T-helper 22 cell (primary cell): ENCODE data around the gene RFX3.

Experiments
- DNase-seq: peaks from one replicate; pipeline ENCODE4 v3.0.0-alpha.2; 2020; ENCODE audit warnings: low read depth

RFX3 gene

DNA sequence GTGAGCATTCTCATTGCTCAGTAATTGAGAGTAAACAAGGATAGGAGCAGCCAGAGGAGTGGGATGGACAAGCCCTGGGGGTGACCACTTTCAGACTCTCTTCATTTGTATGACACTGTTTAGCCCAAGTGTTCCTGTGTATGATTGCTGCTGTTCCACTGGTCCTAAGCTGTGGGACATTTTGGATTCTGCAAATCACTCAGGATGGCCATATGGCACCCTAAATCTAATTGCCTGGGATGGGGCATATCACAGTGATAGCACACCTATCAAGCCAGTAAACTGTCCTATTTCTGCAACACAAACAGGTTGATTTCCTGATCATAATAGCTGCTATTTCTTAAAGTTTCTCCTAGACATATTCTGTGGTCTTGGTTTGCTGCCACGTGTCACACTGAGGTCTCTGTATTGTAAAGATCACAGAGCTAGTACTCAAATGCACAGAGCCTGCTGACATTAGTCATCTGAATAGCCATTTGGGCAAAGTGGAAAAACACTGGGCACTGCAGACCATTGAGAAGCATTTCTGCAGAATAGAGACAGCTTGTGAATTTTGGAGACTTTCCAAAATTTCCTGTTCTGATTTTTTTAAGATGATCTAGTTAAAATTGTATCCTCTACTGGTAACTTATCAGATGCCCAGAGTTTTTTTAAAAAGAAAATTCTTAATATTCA, 320.2 kb downstream of the RFX3 start:
- no peak for DNase-seq

DNA sequence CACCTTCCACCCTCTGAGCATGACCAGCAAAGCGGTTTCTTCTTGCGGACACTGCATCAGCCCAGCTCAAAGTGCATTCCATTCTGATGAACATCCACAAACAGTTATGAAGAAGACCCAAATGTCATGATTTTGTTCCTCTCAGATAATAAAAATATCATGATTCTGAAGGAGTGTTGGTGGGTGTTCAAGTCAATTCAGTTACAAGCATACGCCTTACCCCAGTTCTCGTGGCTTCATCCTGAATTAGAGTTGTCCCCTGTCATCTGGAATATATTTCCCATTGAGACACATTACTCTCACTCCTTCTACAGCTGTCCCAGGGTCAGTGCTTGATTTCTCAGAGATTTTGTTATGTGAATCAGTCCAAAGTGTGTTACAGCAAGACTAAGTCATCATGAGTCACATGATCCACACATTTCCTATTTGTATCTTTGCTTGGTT, 325.4 kb downstream of the RFX3 start:
- DNase-seq: no peak

DNA sequence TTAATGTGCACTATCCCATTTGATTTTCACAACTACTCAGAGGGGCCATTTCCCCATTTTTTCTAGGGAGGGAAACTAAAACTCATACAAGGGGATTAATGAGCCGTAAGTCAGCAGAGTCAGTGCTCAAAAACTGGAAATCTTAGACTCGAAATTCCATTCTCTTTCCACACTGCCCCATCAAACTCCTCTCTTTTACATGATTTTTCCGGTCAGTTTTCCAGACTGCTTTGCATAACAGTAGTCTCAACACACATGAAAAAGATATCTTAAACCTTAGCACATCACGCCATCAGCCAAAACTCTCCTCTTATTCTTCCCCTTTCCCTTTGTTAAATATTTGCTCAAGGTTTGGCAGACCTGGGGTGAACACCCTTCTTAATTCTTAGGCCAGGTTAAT, 332.0 kb downstream of the RFX3 start:
- no peak for DNase-seq

DNA sequence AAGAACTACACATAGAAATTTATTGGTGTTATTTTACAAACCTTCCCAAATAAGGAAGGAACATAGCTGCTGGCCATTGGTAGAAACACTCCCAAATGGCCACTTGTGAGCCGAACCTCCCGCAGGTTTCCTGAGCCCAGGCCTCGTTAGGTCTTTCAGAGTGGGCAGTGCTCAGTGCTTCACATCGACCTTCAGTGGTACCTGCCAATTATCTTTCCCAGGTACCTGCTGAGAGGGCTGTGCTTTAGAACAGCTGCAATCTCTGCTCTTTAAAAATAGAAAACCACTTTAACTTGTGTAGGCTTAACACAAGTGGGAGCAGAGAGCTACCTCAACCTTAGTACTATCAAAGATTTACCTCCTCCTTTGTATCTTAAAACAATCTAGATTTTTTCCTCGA, 334.1 kb downstream of the RFX3 start:
- DNase-seq: no peak

DNA sequence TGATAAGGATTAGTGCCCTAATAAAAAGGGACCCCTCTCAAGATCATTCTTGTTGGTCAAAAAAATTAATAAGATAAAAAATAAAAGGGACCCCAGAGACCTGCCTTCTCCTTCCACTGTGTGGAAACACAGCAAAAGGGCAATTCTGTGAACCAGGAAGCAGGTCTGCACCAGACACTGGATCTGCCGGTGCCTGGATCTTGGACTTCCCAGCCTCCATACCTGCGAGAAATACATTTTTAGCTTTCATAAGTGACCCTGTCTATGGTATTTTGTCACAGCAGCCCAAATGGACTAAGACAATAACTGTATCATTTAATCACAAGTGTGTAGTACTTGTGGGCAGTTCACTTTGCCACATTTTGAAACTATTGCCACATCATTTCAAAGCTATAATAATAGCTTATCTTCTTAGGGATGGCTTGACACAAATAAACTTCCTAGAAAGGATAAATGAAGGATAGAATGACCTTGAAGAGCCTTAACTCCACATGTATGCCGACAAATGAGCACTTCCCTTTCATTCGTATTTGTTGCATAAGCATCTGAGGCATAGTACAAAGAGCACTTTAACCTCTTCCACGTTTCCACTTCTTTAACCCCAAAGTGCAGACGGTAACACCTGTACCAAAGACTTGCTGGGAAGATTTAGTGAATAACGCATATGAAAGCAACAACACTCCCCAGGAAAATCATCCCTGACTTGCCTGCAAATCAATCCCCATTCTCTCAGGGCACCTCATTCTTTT, 336.5 kb downstream of the RFX3 start:
- DNase-seq: no peak

DNA sequence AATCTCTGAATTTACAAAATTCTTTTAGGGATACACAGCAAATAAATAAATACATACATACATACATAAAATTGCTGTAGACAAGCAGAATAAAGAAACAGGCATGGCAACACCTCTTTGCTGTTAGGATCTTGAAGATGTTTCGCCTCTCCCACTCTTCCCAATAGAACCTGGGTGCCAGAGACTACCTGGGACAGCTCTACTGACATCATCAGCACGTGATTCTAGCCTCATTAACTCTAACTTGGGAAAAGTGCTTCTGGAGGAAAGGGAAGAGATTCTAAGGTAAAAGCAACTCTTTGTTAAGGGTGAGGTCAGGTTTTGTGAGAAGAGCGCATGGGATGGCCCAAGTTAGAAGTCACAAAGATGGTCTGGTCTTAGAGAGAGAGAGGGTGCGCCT, 339.1 kb downstream of the RFX3 start:
- no peak for DNase-seq

DNA sequence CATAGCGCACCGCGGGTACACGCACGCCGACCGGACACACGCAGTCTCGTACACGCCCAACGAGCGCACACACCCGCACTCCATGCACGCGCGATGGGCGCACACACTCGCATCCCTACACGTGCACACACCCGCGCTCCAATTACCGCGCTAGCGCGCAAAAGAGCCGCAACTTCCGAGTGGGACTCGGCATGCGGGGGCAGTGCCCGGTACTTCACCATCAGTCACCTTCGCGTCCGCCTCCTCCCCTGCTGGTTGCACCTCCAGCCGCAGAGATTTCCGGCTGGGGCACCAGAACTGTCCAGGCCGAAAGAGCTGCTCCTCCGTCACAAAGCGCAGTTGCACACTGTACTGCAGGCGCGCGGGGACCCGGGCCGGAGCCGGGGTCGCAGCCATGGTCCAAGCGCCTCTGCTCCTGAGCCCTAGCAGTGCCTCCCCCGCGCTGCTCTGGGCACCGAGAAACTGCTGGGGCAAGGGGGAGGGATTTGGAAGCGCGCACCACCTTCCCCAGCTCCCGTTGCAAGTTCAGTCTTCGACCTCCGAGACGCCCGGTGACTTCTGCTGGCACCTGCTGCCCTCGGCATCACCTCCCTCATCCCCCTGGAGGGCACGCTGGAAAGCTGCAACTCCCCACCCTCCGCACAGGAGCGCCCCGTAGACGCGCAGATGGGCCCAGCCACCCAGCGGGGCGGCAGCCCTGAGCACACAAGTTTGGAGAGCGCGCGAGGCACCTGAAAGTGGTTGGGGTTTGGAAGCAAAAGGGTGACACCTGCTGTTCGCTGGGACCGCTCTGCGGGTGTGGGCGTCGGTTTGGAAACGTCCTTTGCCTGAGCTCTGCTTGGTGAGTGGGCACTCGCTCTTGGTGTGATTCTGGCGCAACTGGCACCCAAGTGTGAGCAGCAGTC, 344.5 kb downstream of the RFX3 start:
- no peak for DNase-seq

DNA sequence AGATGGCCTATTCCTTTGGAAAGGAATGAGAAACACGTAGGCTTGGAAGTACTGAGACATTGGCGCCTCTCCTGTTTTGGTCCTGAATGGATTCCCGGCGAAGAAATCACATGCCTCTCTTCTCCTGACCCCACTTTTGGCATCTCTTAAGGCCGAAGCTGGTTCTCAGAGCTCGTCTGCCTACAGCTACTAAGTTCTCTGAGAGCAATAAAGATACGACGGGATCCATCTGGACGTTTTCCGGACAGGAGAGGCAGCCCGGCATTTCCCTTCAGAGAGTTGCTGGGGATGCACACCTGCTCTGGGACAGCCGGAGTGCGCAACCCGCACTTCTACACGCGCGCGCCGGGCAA, 345.1 kb downstream of the RFX3 start:
- DNase-seq: no peak

DNA sequence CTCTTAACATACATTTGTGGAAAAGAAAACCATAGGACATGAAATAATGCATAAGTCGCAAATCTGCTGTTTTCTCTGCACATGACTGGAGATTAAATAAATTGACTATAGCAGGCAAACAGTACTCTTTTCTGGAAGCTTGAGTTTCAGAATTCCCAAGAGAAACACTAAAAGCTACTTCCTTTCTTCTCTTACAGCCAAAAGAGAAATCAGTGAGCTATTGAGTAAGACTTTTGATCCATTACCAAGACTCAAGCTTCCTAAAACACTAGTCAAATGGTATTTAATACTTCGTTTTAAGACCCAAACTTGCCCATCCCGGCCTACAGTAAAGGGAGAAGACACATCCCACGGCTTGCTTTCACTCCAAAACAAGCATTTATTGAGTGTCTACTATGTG, 346.1 kb downstream of the RFX3 start:
- DNase-seq: no peak

DNA sequence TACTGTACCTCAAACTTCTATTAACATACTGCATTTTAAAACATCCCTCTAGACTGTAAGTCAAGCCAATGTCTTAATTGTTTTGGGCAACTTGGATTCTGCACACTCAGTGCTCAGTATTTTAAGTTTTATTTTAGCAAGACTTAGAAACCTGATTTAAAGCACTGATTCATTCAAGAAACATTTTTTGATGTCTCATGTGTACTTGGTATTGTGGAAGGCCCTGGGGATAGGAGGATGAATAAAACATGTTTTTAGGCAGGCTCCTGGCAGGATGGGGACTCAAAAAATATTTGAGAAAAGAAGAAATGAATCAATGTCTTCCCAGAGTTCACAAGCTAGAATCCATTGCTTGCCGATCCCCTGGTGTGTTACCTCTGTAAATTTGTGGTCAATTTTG, 347.9 kb downstream of the RFX3 start:
- DNase-seq: no peak

DNA sequence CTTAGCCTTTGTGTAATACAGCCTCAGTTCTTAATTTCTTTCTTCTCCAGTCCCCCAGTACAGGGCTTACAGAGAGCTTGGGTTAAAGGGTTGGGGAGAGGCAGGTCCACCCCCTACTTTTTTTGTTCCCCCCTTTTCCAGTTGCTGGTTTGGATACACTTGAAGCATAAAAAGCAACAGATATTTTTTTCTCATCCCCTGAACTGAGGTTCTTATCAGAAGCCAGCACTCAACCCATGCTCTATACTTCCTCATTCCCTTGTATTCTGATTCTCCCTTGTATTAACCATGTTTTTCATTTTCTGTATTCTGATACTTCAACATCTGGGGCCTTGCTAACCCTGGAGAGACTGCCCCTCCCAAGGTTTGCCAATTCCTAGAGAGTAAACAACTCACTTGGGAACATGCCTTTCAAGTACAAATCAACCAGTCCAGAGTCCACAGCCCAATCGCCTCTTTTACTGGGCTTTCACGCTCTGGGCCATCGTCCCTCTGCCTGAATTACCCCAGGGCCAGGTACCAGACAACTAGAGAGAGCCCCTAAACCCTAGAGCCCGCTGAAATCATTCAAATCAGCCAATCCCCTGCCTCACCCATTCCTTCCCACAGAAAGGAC, 348.5 kb downstream of the RFX3 start:
- no peak for DNase-seq

DNA sequence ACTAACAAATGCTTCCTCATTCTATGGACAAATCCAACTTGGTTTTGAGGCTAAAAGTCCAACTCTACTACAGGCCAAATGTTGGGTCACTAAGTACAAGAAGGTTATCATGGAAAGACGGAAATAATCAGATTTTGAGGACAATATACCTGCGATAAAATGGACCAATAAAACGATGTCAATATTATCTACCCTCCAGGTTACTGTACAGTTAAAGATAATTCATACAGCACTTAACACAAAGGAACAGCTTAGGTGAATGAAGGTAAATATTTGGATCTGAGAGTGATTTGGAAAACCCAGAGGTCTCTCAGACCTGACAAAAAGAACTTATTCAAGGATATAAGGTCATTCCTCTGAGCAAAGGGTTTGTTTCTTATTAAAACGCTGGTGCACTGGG, 352.4 kb downstream of the RFX3 start:
- no peak for DNase-seq

DNA sequence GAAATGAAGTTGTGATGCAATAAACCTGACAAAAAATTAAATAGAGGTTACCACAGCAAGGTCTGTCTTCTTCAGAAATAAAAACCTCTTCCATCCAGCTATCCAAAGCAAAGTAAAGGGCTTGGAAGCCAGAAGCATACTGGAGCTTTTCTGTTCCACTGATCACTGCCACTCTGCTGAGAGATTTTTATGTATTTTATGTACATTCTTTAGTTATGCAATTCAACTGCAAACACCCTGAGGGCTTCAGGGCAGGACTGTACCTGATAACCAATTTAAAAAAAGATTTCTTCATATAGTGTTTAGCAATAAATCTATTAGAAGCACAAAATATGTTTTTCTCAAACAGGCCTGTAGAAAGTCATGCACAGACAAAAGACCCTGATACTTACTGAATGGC, 355.0 kb downstream of the RFX3 start:
- DNase-seq: no peak
